Activated CD4-positive, alpha-beta T cell treated with anti-CD3 and anti-CD28 coated beads, Interleukin-2, amount 10 ng/mL, durations not matched to agents 7 days and 5 days (primary cell): ENCODE data around the gene HOXC11. TPM values are rescaled to one million over a fixed set of nuclear protein-coding genes. Genes with fewer than 3 reads are reported as not detected.

ENCODE experiments used
- CTCF ChIA-PET: fragments of 350-600 bp; sonication (Branson Sonifier 250); formaldehyde crosslinking; loops from one replicate; lab custom pipeline; 2021; ENCODE audit warnings: antibody characterized with exemption; lab: Charles Lee
- POLR2A ChIA-PET: fragments of 350-600 bp; sonication (Branson Sonifier 250); formaldehyde crosslinking; loops from one replicate; lab custom pipeline; 2021; ENCODE audit warnings: antibody characterized with exemption; lab: Charles Lee
- DNase-seq: peaks from one replicate; pipeline ENCODE4 v3.0.0-alpha.2; 2020
- H3K27ac Mint-ChIP-seq: one replicate; pipeline ENCODE4 v1.8.0; 2021; ENCODE audit warnings: mild to moderate bottlenecking, moderate library complexity, mixed read lengths
- H3K27me3 Mint-ChIP-seq: one replicate; pipeline ENCODE4 v1.8.0; 2021; ENCODE audit warnings: mixed read lengths
- H3K36me3 Mint-ChIP-seq: one replicate; pipeline ENCODE4 v1.8.0; 2021; ENCODE audit warnings: low read depth, mixed read lengths
- H3K4me1 Mint-ChIP-seq: one replicate; pipeline ENCODE4 v1.8.0; 2021; ENCODE audit warnings: mixed read lengths
- H3K4me3 Mint-ChIP-seq: one replicate; pipeline ENCODE4 v1.8.0; 2021; ENCODE audit warnings: mild to moderate bottlenecking, moderate library complexity, mixed read lengths
- H3K9me3 Mint-ChIP-seq: one replicate; pipeline ENCODE4 v1.8.0; 2021; ENCODE audit warnings: mixed read lengths
- total RNA-seq, 2 experiments: library from RNA; stranded (reverse); gene quantifications; one replicate each; pipeline ENCODE4 v1.2.3, GENCODE V29; 2021

HOXC11 gene
- total RNA-seq, 2 experiments from 2014 or later: not detected

GRCh38 chr12:53996240-53997203 is 23.6 kb downstream of the HOXC11 start:
- ChIA-PET CTCF (interaction anchor here (0.8 to 1.2 kb wide), 4 partner anchors 10 to 211 kb away, joined by 3 to 4 read pairs (median 3); no protein-coding TSS in a partner anchor), POLR2A (no interaction called here)
- no peak for DNase-seq
- Mint-ChIP-seq H3K4me3 (peak overlapping the region; percentile 54), H3K36me3 (no peaks in the 10 kb centered on the region), H3K27me3 (peaks cover 98% of the 10 kb centered on the region), H3K9me3 (no peaks in the 10 kb centered on the region), H3K27ac (no peak overlapping the region), H3K4me1 (peaks cover 17% of the 10 kb centered on the region)

- DNase-seq: no peak
- Mint-ChIP-seq H3K9me3 (no peaks in the 10 kb centered on the region), H3K4me3 (no peak overlapping the region), H3K36me3 (no peaks in the 10 kb centered on the region), H3K27me3 (peaks cover 98% of the 10 kb centered on the region), H3K27ac (no peak overlapping the region), H3K4me1 (peaks cover 18% of the 10 kb centered on the region)
- ChIA-PET CTCF (interaction anchor here (0.6 to 1.2 kb wide), 5 partner anchors 9 to 217 kb away, joined by 3 to 4 read pairs (median 3); partner anchors contain the start of gene HOXC10), POLR2A (no interaction called here)
Measured at GRCh38 chr12:53997204-53998109, 24.5 kb downstream of the HOXC11 start.

GRCh38 chr12:53998110-53998899 is 25.4 kb downstream of the HOXC11 start:
- ChIA-PET CTCF (interaction anchor here (0.6 to 1.2 kb wide), 3 partner anchors 8 to 216 kb away, joined by 3 to 4 read pairs (median 3); partner anchors contain the start of gene HOXC10), POLR2A (no interaction called here)
- DNase-seq: no peak
- H3K4me3 Mint-ChIP-seq: no peak overlapping the region
- H3K36me3 Mint-ChIP-seq: no peaks in the 10 kb centered on the region
- no peaks in the 10 kb centered on the region for H3K9me3 Mint-ChIP-seq
- H3K4me1 Mint-ChIP-seq: peaks cover 20% of the 10 kb centered on the region
- H3K27me3 Mint-ChIP-seq: peaks cover 98% of the 10 kb centered on the region
- no peak overlapping the region for H3K27ac Mint-ChIP-seq

- CTCF ChIA-PET: interaction anchor here (1.4 to 1.7 kb wide), 2 partner anchors 11 to 45 kb away, joined by 4 read pairs; no protein-coding TSS in a partner anchor
- no peak for DNase-seq
- no peak overlapping the region for H3K4me3 Mint-ChIP-seq
- no peak overlapping the region for H3K27ac Mint-ChIP-seq
- H3K4me1 Mint-ChIP-seq: peaks cover 20% of the 10 kb centered on the region
- peaks cover 1% of the 10 kb centered on the region for H3K36me3 Mint-ChIP-seq
- POLR2A ChIA-PET: no interaction called here
- H3K27me3 Mint-ChIP-seq: peaks cover 98% of the 10 kb centered on the region
- no peaks in the 10 kb centered on the region for H3K9me3 Mint-ChIP-seq
Measured at GRCh38 chr12:53998900-53999236, 25.9 kb downstream of the HOXC11 start.

GRCh38 chr12:53999559-54000115 is 26.7 kb downstream of the HOXC11 start:
- CTCF ChIA-PET: interaction anchor here (0.6 to 1.7 kb wide), 7 partner anchors 11 to 208 kb away, joined by 3 to 4 read pairs (median 3); no protein-coding TSS in a partner anchor
- Mint-ChIP-seq H3K4me3 (peak overlapping the region; percentile 16), H3K27ac (peak overlapping the region; percentile 31), H3K36me3 (peaks cover 1% of the 10 kb centered on the region), H3K9me3 (no peaks in the 10 kb centered on the region), H3K27me3 (peaks cover 98% of the 10 kb centered on the region), H3K4me1 (peaks cover 17% of the 10 kb centered on the region)
- POLR2A ChIA-PET: no interaction called here
- no peak for DNase-seq

GRCh38 chr12:54000116-54001114 is 27.5 kb downstream of the HOXC11 start, which contains the start of gene HOXC9:
Gene HOXC9 (plus strand): TSS chr12:54000161. CDS start chr12:54000189, 28 bp downstream.
- POLR2A ChIA-PET: no interaction called here
- no peak for DNase-seq
- Mint-ChIP-seq H3K27me3 (peaks cover 96% of the 10 kb centered on the region), H3K4me1 (peaks cover 10% of the 10 kb centered on the region), H3K4me3 (peak within 1 kb of the TSS; percentile 16), H3K9me3 (no peaks in the 10 kb centered on the region), H3K27ac (peak within 1 kb of the TSS; percentile 66), H3K36me3 (peaks cover 1% of the 10 kb centered on the region)
- CTCF ChIA-PET: interaction anchor here (0.6 to 1.7 kb wide), 9 partner anchors 12 to 207 kb away, joined by 3 to 5 read pairs (median 4); partner anchors contain the start of gene HOXC10

- H3K4me3 Mint-ChIP-seq: no peak overlapping the region
- no peak for DNase-seq
- H3K9me3 Mint-ChIP-seq: no peaks in the 10 kb centered on the region
- peaks cover 17% of the 10 kb centered on the region for H3K4me1 Mint-ChIP-seq
- no peak overlapping the region for H3K27ac Mint-ChIP-seq
- H3K36me3 Mint-ChIP-seq: peaks cover 1% of the 10 kb centered on the region
- POLR2A ChIA-PET: no interaction called here
- CTCF ChIA-PET: interaction anchor here (0.8 to 1.6 kb wide), 5 partner anchors 11 to 265 kb away, joined by 3 to 5 read pairs (median 3); partner anchors contain the start of gene HOXC10
- H3K27me3 Mint-ChIP-seq: peaks cover 97% of the 10 kb centered on the region
Measured at GRCh38 chr12:54001283-54002187, 28.6 kb downstream of the HOXC11 start.

GRCh38 chr12:54002278-54002914 is 29.5 kb downstream of the HOXC11 start:
- peaks cover 1% of the 10 kb centered on the region for H3K36me3 Mint-ChIP-seq
- ChIA-PET CTCF (interaction anchor here (1.0 to 1.4 kb wide), 2 partner anchors 12 to 17 kb away, joined by 3 to 4 read pairs; partner anchors contain the start of gene HOXC10), POLR2A (no interaction called here)
- no peak for DNase-seq
- no peaks in the 10 kb centered on the region for H3K9me3 Mint-ChIP-seq
- H3K4me3 Mint-ChIP-seq: no peak overlapping the region
- peaks cover 17% of the 10 kb centered on the region for H3K4me1 Mint-ChIP-seq
- no peak overlapping the region for H3K27ac Mint-ChIP-seq
- peaks cover 97% of the 10 kb centered on the region for H3K27me3 Mint-ChIP-seq

GRCh38 chr12:54002915-54003389 is 30.0 kb downstream of the HOXC11 start:
- ChIA-PET POLR2A (no interaction called here), CTCF (interaction anchor here (4.6 kb wide), 1 partner anchor 199 kb away, joined by 29 read pairs; no protein-coding TSS in a partner anchor)
- Mint-ChIP-seq H3K27ac (no peak overlapping the region), H3K9me3 (no peaks in the 10 kb centered on the region), H3K36me3 (peaks cover 1% of the 10 kb centered on the region), H3K27me3 (peaks cover 97% of the 10 kb centered on the region), H3K4me1 (peaks cover 17% of the 10 kb centered on the region), H3K4me3 (no peak overlapping the region)
- no peak for DNase-seq
